DND-41 (cell line): ENCODE data around the gene UVRAG.

Experiments
- ATAC-seq: fragments of 200-7000 bp; cut with Tn5 transposase; 3 replicates; pipeline ENCODE4 v1.9.1; 2021; ENCODE audit warnings: low read depth; ENCODE audit not compliant: insufficient read depth
- DNase-seq: peaks from one replicate; pipeline ENCODE4 v3.0.0-alpha.2; 2020
- H2AFZ ChIP-seq: 2 replicates; pipeline ENCODE4 v1.6.0; 2012; ENCODE audit warnings: low read depth, low read length
- H3K27ac ChIP-seq: 2 replicates; pipeline ENCODE4 v1.5.1; 2012; ENCODE audit warnings: low read length, inconsistent platforms
- H3K27me3 ChIP-seq: fragments of 200-600 bp; sonication (generic); 2 replicates; pipeline ENCODE4 v1.6.0; 2012; ENCODE audit warnings: low read length, mild to moderate bottlenecking, inconsistent platforms; ENCODE audit not compliant: insufficient read depth, poor library complexity
- H3K36me3 ChIP-seq: 2 replicates; pipeline ENCODE4 v1.5.1; 2012; ENCODE audit warnings: low read length, inconsistent platforms; ENCODE audit not compliant: insufficient read depth
- H3K4me1 ChIP-seq: 2 replicates; pipeline ENCODE4 v1.5.1; 2012; ENCODE audit warnings: mild to moderate bottlenecking, low read length; ENCODE audit not compliant: insufficient read depth
- H3K4me2 ChIP-seq: 2 replicates; pipeline ENCODE4 v1.6.0; 2012; ENCODE audit warnings: mild to moderate bottlenecking, moderate library complexity, low read length, inconsistent platforms; ENCODE audit not compliant: insufficient read depth
- H3K4me3 ChIP-seq, 2 experiments: fragments of 200-600 bp in 1 of 2; shearing (Covaris generic) in 1 of 2; 2 replicates each; pipeline ENCODE4 v1.5.1; 2012 to 2016; ENCODE audit warnings: inconsistent platforms in 2 of 2, low read length in 2 of 2, mild to moderate bottlenecking in 2 of 2, low read depth in 1 of 2, moderate library complexity in 1 of 2
- H3K79me2 ChIP-seq: 2 replicates; pipeline ENCODE4 v1.6.0; 2012; ENCODE audit warnings: low read length, inconsistent platforms; ENCODE audit not compliant: insufficient read depth
- H3K9ac ChIP-seq: 2 replicates; pipeline ENCODE4 v1.6.0; 2012; ENCODE audit warnings: low read depth, mild to moderate bottlenecking, inconsistent platforms, low read length, moderate library complexity
- H3K9me3 ChIP-seq: 2 replicates; pipeline ENCODE4 v1.5.1; 2012; ENCODE audit warnings: low read length, moderate library complexity, mild to moderate bottlenecking, inconsistent platforms; ENCODE audit not compliant: insufficient read depth, severe bottlenecking
- H4K20me1 ChIP-seq: 2 replicates; pipeline ENCODE4 v1.6.0; 2012; ENCODE audit warnings: low read length; ENCODE audit not compliant: insufficient read depth
- CTCF ChIP-seq: IDR thresholded peaks from 2 replicates; pipeline ENCODE4 v1.5.1; 2012; ENCODE audit warnings: borderline replicate concordance, low read length, moderate library complexity, mild to moderate bottlenecking; ENCODE audit not compliant: poor library complexity, severe bottlenecking; ENCODE audit errors: extremely low read depth
- EZH2 ChIP-seq: IDR thresholded peaks from 3 replicates; pipeline ENCODE4 v1.6.1; 2012; ENCODE audit warnings: borderline replicate concordance, low read depth, mild to moderate bottlenecking, moderate library complexity, low read length, inconsistent platforms; ENCODE audit not compliant: severe bottlenecking

The UVRAG gene

GRCh38 chr11:75834728-75835127 lies 19.7 kb downstream of the UVRAG start:
- Histone ChIP-seq H3K27ac (no peak overlapping the region), H3K9ac (no peak overlapping the region), H3K4me2 (no peak overlapping the region), H3K79me2 (peaks cover 40% of the 10 kb centered on the region), H3K9me3 (no peaks in the 10 kb centered on the region), H3K4me3 (no peak overlapping the region), H4K20me1 (peaks cover 14% of the 10 kb centered on the region; the same call in 1 of the 2 replicates), H3K4me1 (no peaks in the 10 kb centered on the region), H2AFZ (no peak overlapping the region), H3K27me3 (no peaks in the 10 kb centered on the region), H3K36me3 (peaks cover 6% of the 10 kb centered on the region; the same call in 1 of the 2 replicates)
- ATAC-seq: no peak
- no peak for TF ChIP-seq CTCF
- TF ChIP-seq EZH2: no peak
- DNase-seq: no peak

GRCh38 chr11:75836417-75836816 lies 21.4 kb downstream of the UVRAG start:
- ATAC-seq (no peak), DNase-seq (no peak)
- TF ChIP-seq EZH2 (no peak), CTCF (no peak)
- no peak overlapping the region for H3K4me2 ChIP-seq
- no peak overlapping the region for H3K4me3 ChIP-seq
- H3K27me3 ChIP-seq: no peaks in the 10 kb centered on the region
- H3K9me3 ChIP-seq: no peaks in the 10 kb centered on the region
- no peaks in the 10 kb centered on the region for H3K4me1 ChIP-seq
- no peak overlapping the region for H3K27ac ChIP-seq
- H2AFZ ChIP-seq: no peak overlapping the region
- H3K36me3 ChIP-seq: peaks cover 6% of the 10 kb centered on the region; the same call in 1 of the 2 replicates
- H3K79me2 ChIP-seq: peaks cover 40% of the 10 kb centered on the region
- no peak overlapping the region for H3K9ac ChIP-seq
- peaks cover 14% of the 10 kb centered on the region; the same call in 1 of the 2 replicates for H4K20me1 ChIP-seq

- peaks cover 49% of the 10 kb centered on the region for H3K79me2 ChIP-seq
- TF ChIP-seq CTCF: no peak
- no peak for TF ChIP-seq EZH2
- peaks cover 17% of the 10 kb centered on the region; the same call in 1 of the 2 replicates for H4K20me1 ChIP-seq
- no peak overlapping the region for H2AFZ ChIP-seq
- no peak for ATAC-seq
- peaks cover 6% of the 10 kb centered on the region; the same call in 1 of the 2 replicates for H3K36me3 ChIP-seq
- no peaks in the 10 kb centered on the region for H3K27me3 ChIP-seq
- no peak overlapping the region for H3K4me2 ChIP-seq
- H3K27ac ChIP-seq: no peak overlapping the region
- no peak for DNase-seq
- no peak overlapping the region for H3K9ac ChIP-seq
- H3K4me3 ChIP-seq: no peak overlapping the region
- no peaks in the 10 kb centered on the region for H3K9me3 ChIP-seq
- H3K4me1 ChIP-seq: no peaks in the 10 kb centered on the region
These were observed 24.8 kb downstream of the UVRAG start for GRCh38 chr11:75839851-75840250.
